ENCODE data around the gene NSMF.

The NSMF gene

GRCh38 chr9:137408651-137409405, 50.3 kb downstream of the NSMF start:
- in situ Hi-C loops (cut with HindIII; ENCODE audit: low sequenced_read_pairs) = no loop called here
- no peak overlapping the region for H3K4me3 ChIP-seq (ENCODE audit: low read depth, low read length)
- TF ChIP-seq CTCF (IDR thresholded peaks at IDR 0.05; ENCODE audit: low read depth, low read length) = no peak
- no peak for DNase-seq (ENCODE audit: low read depth, low spot score)

- no peak for DNase-seq (ENCODE audit: low read depth, low spot score)
- in situ Hi-C loops (cut with HindIII; ENCODE audit: low sequenced_read_pairs) = no loop called here
- no peak for TF ChIP-seq CTCF (IDR thresholded peaks at IDR 0.05; ENCODE audit: low read depth, low read length)
- no peak overlapping the region for H3K4me3 ChIP-seq (ENCODE audit: low read depth, low read length)
Measured at GRCh38 chr9:137407590-137408300, 51.4 kb downstream of the NSMF start.

DNA sequence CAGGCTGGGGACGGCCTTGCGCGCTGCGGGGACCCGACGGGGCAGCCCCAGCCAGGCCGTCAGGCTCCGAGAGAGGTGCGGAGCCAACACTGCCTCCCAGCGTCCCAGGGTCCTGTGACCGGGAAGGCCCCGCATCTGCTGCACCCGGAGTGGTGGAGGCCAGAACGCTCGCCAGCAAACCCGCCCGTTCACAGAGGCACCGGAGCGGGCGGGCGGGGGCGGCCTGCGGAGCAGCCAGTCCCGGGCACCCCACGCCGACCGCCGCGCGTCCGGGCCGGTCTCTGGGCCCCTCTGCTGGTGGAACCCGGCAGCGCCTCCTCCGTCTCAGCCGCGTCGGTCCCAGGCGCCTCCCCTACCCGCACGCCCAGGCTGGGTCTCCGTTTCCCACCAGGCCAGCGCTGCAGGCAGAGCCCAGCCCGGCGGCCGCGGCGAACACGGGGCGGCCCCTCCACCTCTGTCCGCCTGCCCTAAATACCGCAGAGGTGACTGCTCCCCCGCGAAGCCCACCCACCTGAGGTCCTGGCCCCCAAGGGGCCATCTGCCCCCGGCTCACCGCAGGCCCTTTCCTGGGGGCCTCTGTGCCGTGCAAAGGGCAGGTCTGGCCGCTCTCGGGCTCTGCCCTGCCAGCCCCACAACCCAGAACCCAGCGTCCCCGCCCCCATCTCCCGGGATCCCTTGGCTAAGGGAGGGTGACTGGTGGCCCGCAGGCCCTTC, 52.1 kb downstream of the NSMF start:
- TF ChIP-seq CTCF (IDR thresholded peaks at IDR 0.05; ENCODE audit: low read depth, low read length) = peak; percentile 70
- in situ Hi-C loops (cut with HindIII; ENCODE audit: low sequenced_read_pairs) = no loop called here
- DNase-seq (ENCODE audit: low read depth, low spot score) = peak; percentile 52
- H3K4me3 ChIP-seq (ENCODE audit: low read depth, low read length) = peak overlapping the region; percentile 14

DNA sequence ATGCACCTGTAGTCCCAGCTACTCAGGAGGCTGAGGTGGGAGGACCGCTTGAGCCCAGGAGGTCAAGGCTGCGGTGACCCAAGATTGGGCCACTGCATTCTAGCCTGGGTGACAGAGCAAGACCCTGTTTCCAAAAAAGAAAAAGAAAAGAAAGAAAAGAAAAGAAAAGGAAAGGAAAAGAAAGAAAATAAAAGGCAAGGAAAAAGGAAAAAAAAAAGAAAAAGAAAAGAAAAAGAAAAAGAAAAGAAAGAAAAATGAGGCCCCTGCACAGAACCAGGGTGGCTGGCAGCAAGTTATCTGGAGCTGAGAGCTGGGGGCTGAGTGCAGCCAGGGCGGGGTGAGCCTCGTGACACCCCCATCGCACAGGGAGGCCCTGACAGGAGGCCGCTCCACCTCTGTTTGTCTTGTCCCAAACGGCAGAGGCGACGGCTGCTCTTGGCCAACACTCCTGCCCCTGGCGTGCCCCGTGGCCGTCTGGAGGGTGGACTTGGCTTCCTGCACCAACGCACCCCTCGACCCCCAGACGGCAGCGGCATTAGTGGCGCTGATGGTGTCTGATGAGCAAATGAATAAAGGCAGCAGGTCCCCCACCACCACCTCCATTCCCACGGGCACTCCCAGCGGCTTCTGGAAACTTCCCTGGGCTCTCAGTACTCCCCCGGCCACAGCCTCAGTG, 52.9 kb downstream of the NSMF start:
- no peak for TF ChIP-seq CTCF (IDR thresholded peaks at IDR 0.05; ENCODE audit: low read depth, low read length)
- in situ Hi-C loops (cut with HindIII; ENCODE audit: low sequenced_read_pairs) = no loop called here
- DNase-seq (ENCODE audit: low read depth, low spot score) = no peak
- no peak overlapping the region for H3K4me3 ChIP-seq (ENCODE audit: low read depth, low read length)

DNA sequence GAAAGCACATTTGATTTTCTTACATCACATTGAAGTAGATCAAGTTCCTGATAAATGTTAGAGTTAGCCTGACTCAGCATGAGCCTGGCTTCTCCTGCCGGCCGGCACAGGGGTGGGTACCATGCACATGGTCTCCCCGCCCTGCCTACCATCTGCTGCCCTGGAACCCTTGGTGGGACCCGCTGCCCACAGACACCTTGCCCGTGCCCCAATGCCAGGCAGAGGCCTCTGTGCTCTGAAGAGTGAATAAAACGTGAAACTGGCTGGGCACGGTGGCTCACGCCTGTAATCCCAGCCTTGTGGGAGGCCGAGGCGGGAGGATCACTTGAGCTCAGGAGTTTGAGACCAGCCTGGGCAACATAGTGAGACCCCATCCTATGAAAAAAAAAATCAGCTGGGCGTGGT, 53.5 kb downstream of the NSMF start:
- no peak overlapping the region for H3K4me3 ChIP-seq (ENCODE audit: low read depth, low read length)
- DNase-seq (ENCODE audit: low read depth, low spot score) = no peak
- in situ Hi-C loops (cut with HindIII; ENCODE audit: low sequenced_read_pairs) = no loop called here
- TF ChIP-seq CTCF (IDR thresholded peaks at IDR 0.05; ENCODE audit: low read depth, low read length) = no peak

DNA sequence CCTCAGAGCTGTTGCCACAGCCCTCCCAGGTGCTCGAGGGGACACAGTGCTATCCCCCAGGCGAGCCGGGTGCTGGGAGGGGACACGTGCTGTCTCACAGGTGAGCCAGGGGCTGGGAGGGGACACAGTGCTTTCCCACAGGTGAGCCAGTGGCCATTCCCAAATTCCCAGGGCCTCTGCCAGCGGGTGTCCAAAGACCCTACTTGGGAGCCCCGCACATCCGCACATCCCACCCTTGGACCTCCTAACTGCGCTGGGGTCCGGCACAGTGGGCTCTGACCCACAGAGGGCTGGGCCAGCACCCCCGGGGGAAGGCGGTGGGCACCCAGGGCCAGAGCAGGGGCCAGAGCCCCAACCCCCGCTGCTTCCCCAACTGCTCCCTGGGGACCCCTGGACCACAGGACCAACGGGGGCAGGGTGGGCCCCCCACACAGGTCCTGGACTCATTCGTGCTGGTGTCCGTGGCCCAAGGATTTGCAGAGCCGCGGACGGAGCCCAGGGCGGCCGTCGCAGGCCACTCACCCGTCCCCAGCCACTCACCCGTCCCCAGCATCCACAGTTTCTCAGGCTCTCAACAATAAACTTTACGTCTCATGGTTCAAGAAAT, 54.1 kb downstream of the NSMF start:
- in situ Hi-C loops (cut with HindIII; ENCODE audit: low sequenced_read_pairs) = no loop called here

More for the DNA sequence above, 54.1 kb downstream of the NSMF start:
- H3K4me3 ChIP-seq (ENCODE audit: low read depth, low read length) = no peak overlapping the region
- no peak for DNase-seq (ENCODE audit: low read depth, low spot score)
- no peak for TF ChIP-seq CTCF (IDR thresholded peaks at IDR 0.05; ENCODE audit: low read depth, low read length)

Data from astrocyte of the spinal cord (primary cell).